ENCODE data around the gene LSM14A. TPM values are rescaled to one million over a fixed set of nuclear protein-coding genes. Genes with fewer than 3 reads are reported as not detected.

The LSM14A gene
- total and polyA plus RNA-seq, 9 of the 15 experiments (the other 6 are each of a cell fraction or from before 2014, with no cell fraction given): 19.5 to 150 (median 95.1) TPM

- no peak for TF ChIP-seq TFE3 (CRISPR knock-in tag; IDR thresholded peaks at IDR 0.05)
- TF ChIP-seq, protein P1, sequence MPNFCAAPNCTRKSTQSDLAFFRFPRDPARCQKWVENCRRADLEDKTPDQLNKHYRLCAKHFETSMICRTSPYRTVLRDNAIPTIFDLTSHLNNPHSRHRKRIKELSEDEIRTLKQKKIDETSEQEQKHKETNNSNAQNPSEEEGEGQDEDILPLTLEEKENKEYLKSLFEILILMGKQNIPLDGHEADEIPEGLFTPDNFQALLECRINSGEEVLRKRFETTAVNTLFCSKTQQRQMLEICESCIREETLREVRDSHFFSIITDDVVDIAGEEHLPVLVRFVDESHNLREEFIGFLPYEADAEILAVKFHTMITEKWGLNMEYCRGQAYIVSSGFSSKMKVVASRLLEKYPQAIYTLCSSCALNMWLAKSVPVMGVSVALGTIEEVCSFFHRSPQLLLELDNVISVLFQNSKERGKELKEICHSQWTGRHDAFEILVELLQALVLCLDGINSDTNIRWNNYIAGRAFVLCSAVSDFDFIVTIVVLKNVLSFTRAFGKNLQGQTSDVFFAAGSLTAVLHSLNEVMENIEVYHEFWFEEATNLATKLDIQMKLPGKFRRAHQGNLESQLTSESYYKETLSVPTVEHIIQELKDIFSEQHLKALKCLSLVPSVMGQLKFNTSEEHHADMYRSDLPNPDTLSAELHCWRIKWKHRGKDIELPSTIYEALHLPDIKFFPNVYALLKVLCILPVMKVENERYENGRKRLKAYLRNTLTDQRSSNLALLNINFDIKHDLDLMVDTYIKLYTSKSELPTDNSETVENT (CRISPR knock-in tag; IDR thresholded peaks at IDR 0.05): peak; percentile 84
- TF ChIP-seq PPARD (CRISPR knock-in tag; IDR thresholded peaks at IDR 0.05): no peak
- TF ChIP-seq FOXP1 (CRISPR knock-in tag; IDR thresholded peaks at IDR 0.05): peak; percentile 94
- no peak for TF ChIP-seq FOXJ3 (CRISPR knock-in tag; IDR thresholded peaks at IDR 0.05)
- TF ChIP-seq, protein P2, sequence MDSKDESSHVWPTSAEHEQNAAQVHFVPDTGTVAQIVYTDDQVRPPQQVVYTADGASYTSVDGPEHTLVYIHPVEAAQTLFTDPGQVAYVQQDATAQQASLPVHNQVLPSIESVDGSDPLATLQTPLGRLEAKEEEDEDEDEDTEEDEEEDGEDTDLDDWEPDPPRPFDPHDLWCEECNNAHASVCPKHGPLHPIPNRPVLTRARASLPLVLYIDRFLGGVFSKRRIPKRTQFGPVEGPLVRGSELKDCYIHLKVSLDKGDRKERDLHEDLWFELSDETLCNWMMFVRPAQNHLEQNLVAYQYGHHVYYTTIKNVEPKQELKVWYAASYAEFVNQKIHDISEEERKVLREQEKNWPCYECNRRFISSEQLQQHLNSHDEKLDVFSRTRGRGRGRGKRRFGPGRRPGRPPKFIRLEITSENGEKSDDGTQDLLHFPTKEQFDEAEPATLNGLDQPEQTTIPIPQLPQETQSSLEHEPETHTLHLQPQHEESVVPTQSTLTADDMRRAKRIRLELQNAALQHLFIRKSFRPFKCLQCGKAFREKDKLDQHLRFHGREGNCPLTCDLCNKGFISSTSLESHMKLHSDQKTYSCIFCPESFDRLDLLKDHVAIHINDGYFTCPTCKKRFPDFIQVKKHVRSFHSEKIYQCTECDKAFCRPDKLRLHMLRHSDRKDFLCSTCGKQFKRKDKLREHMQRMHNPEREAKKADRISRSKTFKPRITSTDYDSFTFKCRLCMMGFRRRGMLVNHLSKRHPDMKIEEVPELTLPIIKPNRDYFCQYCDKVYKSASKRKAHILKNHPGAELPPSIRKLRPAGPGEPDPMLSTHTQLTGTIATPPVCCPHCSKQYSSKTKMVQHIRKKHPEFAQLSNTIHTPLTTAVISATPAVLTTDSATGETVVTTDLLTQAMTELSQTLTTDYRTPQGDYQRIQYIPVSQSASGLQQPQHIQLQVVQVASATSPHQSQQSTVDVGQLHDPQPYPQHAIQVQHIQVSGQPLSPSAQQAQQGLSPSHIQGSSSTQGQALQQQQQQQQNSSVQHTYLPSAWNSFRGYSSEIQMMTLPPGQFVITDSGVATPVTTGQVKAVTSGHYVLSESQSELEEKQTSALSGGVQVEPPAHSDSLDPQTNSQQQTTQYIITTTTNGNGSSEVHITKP (IDR thresholded peaks at IDR 0.05; ENCODE audit: partially characterized antibody): no peak
- peak; percentile 90 for TF ChIP-seq SRSF3 (IDR thresholded peaks at IDR 0.05; ENCODE audit: insufficient read depth, low read length)
- TF ChIP-seq MECOM (CRISPR knock-in tag; IDR thresholded peaks at IDR 0.05): 0 out of 2 replicates have a peak, but pooled peaks have one; percentile 4
- no peak for TF ChIP-seq PBX2 (CRISPR knock-in tag; IDR thresholded peaks at IDR 0.05; ENCODE audit: low read depth)
- TF ChIP-seq PBX2 (tag; conservative IDR thresholded peaks at IDR 0.05; ENCODE audit: low read depth): no peak
- TF ChIP-seq ATF7 (IDR thresholded peaks at IDR 0.05): peak; percentile 52; the same call in 1 of the 2 replicates
- no peak for TF ChIP-seq POU5F1 (IDR thresholded peaks at IDR 0.05; ENCODE audit: borderline replicate concordance, low read depth, low read length, partially characterized antibody)
Observed at GRCh38 chr19:34171877-34172660, at the start of gene LSM14A (continued).

Data from K562 (cell line).